ENCODE data around the gene PERCC1.

PERCC1 gene

GRCh38 chr16:1413684-1414531, 17.0 kb upstream of the PERCC1 start:
- peak; percentile 72 for DNase-seq

GRCh38 chr16:1414532-1415260, 16.2 kb upstream of the PERCC1 start, which contains the start of gene UNKL:
TSS of gene UNKL (minus strand) at chr16:1414704. CDS start at chr16:1414691, 13 bp downstream.
- DNase-seq: peak; percentile 88

GRCh38 chr16:1416521-1416941, 14.3 kb upstream of the PERCC1 start:
- no peak for DNase-seq

GRCh38 chr16:1420111-1420539, 10.8 kb upstream of the PERCC1 start:
- no peak for DNase-seq

- DNase-seq: no peak
Observed at GRCh38 chr16:1422076-1422475, 8.8 kb upstream of the PERCC1 start.

- no peak for DNase-seq
Observed at GRCh38 chr16:1424028-1424427, 6.8 kb upstream of the PERCC1 start.

- no peak for DNase-seq
Observed at GRCh38 chr16:1425616-1426370, 5.1 kb upstream of the PERCC1 start.

GRCh38 chr16:1426734-1427471, 4.0 kb upstream of the PERCC1 start:
- DNase-seq: no peak

- DNase-seq: no peak
Observed at GRCh38 chr16:1427473-1428461, 3.1 kb upstream of the PERCC1 start.

- DNase-seq: peak; percentile 47
Observed at GRCh38 chr16:1428511-1428910, 2.4 kb upstream of the PERCC1 start.

- no peak for DNase-seq
Observed at GRCh38 chr16:1429012-1429411, 1.9 kb upstream of the PERCC1 start.

GRCh38 chr16:1429631-1430030, 1.2 kb upstream of the PERCC1 start:
- DNase-seq: no peak

GRCh38 chr16:1430214-1430758, 592 bp upstream of the PERCC1 start:
- DNase-seq: no peak

GRCh38 chr16:1431497-1432270, 806 bp downstream of the PERCC1 start:
- DNase-seq: no peak

- DNase-seq: no peak
Observed at GRCh38 chr16:1432388-1433262, 1.7 kb downstream of the PERCC1 start.

- DNase-seq: no peak
Observed at GRCh38 chr16:1433263-1433560, 2.3 kb downstream of the PERCC1 start.

GRCh38 chr16:1433756-1434155, 2.9 kb downstream of the PERCC1 start:
- no peak for DNase-seq

GRCh38 chr16:1434644-1435592, 4.0 kb downstream of the PERCC1 start:
- no peak for DNase-seq

Data from CD4-positive, alpha-beta T cell treated with Interleukin-10 for 1 hour (primary cell).